Activated CD4-positive, alpha-beta T cell treated with anti-CD3 and anti-CD28 coated beads, Interleukin-2, amount 50 U/mL, for 24 hours (primary cell): ENCODE measurements around the gene MCC.

Experiments
- DNase-seq, 2 donors: peaks; one replicate each; pipeline ENCODE4 v3.0.0-alpha.2; 2020; ENCODE audit warnings: low read depth in 1 of 2, low spot score in 1 of 2

The MCC gene

DNA sequence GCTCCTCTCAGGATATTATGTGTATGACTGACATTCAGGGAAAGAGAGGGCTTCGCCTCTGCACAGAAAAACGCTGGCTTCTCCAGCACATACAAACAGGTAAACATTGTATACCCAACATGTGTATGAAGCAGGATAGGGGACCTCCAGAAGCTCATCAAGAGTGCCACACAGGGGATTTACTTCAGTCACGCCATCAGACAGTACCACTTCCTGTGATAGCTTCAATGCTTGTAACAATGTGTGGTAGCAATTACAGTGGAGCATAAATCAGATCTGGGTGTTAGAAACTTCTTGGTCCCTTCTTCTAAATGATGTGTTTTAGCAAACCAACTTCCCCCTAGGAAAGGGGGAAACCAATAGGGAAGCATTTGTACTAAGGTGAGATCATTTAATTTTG is 214.3 kb downstream of the MCC start:
- no peak for DNase-seq

DNA sequence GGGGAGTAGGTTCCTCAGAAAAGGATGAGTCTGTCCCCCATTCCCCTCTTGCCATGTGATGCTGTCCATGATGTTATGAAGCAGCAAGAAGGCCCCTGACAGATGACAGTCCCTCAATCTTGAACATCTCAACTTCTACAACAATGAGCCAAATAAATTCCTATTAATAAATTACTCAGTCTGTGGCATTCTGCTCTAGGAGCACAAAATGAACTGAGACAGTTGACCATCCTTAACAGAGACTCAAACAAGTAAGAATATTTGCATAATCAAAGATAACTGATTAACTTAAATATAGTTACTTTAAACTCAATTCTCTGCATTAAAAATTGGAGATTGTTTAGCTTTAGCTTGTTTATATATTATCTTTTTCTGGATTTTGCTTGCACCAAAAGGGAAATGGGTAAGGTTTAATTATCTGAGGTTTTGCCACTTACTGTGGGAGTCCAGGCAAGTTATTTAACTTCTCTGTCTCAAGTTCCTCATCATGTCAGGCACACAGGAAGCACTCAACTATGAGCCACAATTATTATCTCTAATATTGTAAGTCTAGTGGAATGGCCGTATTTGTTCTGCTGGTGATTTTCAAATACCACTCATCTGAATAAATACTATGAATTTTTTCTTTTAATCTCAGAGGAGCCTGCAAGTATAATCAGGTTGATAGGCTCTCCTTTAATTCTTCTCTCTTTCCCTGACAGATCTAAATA is 216.4 kb downstream of the MCC start:
- no peak for DNase-seq

DNA sequence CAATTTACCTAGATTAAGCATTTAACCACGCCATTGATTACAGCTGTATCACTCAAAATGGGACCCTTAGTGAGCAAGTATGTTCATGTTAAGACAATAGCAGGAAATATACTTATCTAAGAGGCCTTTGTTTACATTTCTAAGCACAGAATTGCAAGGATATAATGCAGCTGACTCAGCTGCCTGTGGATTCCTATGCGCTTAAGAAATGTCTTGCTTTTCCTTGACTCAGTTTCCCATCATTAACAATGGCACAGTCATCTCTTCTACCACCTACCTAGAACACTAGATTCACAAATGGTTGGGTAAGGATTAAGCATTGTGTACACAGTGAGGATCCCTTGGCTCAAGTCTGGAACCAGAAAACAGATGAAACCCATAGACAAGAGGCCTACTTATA is 217.2 kb downstream of the MCC start:
- no peak for DNase-seq

DNA sequence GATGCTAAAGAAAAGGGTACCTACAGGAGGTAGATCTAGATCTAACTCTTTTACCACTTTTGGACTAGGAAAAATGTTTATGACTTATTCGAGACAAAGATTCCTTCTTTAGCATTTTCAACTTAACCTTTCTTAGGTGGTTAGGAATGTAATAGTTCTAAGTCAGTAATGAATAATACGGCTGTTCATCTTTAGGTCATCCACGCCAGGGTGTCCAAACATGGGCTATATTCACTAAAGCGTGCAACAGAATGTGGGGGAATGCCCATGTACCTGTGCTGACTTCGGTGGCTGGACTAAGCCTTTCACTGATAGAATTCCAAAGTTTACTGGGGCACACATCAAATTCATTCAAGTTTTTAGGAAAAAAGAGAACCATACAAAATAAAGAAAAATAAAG is 218.2 kb downstream of the MCC start:
- DNase-seq, result no peak

DNA sequence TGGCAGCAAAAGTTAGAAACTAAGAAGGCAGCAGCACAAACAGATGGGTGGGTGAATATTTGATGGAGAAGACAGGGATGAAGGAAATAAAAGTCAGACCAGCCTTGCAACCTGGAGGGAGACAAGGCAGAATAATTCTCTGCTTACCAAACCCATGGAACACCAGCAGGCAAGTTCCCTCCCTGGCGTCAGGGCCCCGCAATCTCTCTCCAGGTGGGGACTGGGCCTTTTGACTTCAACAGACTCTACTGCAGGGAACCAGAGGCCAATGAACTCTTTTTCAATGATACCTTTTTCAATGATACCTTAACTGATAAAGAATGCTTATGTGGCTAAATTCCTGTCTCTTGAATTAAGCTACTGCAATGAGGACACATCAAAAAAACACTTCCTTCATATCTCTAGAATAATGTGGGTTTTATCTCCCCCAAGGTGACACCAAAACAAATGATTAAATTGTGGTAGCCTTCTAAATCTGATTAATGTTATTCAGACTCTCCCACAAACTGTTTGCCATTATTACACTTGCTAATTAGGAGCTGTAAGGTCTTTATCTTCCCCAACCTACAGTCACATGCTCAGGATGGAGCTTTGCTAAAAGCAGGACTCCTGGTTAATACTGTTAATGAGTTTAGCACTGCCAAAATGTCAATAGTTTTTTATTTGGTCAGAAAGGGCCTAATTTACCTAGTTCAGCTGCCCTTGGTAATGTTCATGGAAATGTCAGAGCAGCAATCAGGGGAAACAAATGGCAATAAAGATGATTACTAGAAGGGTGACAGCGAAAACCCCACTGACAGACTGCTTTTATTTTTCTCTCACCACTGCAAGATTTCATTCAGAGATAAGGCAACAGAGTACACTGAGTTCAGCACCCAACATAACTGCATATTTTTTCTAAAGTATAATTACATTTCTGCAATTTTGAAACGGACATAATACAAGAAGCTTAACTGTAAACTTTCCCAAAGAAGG is 218.9 kb downstream of the MCC start:
- no peak for DNase-seq

DNA sequence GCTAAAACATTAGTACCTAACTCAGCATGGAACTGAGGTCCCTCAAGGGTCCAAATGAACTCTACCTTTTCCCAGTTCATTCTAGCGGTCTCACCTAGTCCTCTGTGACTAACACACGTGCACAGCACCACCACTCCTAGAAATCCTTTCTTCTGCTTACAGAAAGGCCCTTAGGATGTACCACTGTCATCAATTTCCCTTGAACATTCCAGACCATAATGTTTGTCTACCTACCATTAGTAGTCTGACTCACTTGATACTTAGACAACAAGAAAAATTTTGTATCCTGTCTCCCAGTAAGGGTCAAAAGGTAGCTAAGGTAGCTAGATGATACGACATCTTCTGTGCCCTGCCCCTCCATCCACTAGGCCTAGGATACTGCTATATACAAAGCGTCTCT is 220.0 kb downstream of the MCC start:
- DNase-seq, result no peak

DNA sequence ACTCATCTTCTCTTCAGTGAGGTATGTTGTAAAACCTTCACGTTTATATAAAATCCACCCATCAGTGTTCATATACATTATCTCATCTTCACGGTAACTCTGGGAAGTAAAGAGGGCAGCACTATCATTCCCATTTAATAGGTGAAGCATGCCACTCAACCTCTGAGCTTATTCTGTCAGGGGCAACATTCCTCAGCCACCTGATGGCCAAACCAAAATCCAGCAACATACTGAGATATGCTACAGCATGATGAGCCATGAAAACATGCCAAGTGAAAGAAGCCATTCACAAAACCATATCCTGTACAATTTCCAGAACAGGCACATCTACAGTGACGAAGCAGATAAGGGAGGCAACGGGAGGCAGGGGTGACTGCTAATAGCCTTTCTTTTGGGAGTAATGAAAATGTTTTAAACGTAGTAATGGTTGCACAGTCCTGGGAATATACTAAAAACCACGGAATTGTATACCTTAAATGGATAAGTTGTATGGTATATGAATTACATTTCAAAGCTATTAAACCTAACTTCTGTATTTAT is 220.8 kb downstream of the MCC start:
- DNase-seq, result no peak

DNA sequence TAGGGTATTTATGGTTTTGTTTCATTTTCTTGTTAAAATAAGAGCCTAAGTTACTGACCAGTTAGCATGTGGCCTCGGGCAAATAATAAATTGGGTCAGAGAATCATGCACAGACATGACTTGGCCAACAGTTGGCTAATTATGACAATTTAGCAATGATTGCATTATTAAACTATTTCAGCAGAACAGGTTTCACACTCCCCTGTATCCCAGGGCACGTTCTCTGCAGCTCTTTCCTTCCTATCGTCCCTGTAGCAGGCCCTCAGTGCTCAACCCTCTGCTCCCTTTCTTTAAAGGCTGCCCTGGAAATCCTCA is 221.4 kb downstream of the MCC start:
- no peak for DNase-seq

DNA sequence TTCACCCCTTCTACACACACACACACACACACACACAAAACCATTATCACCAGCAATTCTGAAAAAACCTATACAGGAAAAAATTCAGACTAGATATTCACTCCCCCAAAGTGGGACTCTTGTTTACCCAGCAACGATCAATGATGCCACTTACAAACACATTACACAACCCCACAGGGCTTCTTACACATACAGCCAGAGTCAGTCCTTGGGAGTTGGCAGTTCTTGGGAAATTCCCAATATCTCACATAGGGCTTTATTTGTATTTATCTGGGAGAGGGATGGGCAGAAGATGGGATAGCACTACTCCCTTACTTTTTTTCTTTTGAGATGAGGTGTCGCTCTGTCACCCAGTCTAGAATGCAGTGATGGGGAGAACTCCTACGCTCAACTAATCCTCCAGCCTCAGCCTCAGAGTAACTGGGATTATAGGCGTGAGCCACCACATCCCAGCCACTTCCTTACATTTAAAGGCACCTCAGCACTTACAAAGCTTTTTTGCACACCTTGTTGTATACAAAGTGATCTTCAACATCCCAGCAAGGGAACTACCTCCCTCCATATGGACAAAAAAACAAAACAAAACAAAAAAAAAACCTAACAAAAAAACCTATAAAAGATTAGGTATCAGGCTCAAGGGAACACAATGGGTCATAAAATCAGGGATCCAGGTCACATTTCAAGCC is 221.9 kb downstream of the MCC start:
- DNase-seq, result no peak

DNA sequence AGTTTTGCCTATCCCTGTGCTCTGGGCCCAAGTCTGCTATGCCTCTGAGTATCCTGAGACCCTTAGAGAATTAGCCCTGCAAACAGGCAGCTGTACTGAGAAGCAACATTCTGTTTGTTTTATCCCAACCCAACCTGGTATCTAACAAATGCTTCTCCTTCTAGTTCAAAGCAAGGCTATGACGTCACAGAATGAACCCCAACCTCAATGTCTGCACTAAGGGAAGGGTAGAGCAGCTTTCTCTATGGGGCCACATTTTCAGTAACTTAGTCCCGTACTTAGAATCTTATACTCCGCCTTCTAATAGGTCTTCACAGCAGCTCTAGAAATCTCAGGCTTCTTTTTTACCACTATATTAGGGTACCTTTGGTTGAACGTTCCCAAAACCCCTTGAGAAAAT is 223.1 kb downstream of the MCC start:
- DNase-seq, result no peak

DNA sequence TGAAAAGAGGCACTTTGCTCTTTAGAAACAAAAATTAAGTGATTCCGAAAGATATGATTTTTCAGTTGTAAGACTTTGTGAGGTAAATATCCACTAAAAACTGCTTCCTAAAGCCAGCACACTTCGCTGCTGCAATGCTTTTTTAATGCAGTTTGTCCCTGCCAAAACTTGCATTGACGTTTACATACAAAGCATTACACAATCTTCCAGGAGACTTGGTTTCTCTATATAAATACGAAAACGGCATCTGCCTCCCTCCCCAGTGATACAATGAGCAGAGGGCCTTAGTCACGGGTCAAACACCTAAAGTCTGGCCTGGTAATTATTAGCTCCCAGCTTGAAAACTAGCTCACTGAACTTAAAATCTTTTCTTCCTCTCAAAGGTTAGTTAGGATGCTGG is 224.2 kb downstream of the MCC start:
- no peak for DNase-seq

DNA sequence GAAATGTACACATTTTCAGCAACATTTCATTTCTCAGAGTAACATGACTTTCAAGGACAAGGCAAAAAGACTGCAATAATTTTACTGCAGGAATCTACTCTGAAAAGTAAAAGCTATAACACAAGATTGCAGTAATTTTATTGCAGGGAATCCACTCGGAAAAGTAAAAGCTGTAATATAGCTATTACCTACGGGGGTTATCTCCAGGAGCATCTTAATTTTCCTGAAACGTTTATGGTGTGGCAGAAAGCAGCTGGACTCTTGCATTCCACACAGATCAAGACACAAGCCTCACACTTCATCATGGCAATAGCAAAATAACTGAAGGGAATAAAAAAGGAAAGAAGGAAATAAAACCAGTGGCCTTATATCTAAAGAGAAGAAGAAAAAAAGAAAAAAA is 224.7 kb downstream of the MCC start:
- DNase-seq, result no peak

DNA sequence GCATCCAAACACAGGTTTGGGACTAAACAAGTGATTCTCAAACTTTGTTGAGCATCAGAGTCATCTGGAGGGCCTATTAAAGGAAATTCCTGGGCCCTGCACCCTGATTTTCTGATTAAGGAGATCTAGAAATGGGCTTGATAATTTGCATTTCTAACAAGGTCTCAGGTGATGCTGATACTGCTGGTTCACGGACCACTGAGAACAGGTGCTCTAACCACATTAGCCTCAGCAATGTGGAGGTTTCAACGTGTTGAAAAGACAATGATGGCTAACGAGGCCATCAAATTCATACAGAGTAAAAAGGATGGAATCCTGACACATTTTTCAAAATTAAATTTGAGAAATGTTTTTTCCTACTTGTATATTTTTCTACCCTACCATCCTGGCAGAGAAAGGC is 225.6 kb downstream of the MCC start:
- no peak for DNase-seq

DNA sequence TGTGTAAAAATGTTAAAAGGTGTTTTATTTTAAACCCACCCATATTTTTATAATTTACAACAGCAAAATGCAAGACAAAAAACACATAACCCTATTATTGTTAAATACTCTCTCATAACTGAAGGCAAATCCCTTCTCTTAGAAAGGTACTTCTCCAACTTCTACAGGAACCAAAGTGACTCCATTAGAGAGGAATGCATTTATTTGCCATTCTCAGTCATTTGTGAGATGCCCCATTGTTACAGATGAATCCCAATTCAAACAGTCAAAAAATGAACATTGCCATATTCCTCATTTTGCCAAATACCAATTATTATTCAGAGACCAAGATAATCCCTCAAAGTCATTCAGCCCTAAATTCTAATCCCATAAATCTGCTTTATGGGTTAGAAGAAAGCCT is 229.2 kb downstream of the MCC start:
- DNase-seq, result no peak

DNA sequence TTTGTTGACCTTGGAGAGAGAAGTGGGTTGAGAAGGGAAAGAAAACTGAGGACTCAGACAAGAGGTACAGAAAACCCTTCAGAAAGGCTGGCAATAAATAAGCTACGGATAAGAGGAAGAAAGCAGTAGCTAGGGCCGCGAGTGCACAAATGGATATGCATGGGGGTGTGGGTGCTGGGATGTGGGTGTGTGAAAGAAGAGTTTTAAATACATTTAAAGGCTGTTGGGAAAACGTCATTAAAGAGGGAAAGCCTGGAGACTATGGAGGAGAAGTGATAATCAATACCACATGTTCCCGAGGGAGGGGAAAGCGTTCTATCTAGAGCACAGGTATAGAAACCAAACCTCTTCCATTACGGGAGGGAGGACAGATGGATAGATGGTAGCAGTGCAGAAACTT is 230.7 kb downstream of the MCC start:
- DNase-seq, result no peak

DNA sequence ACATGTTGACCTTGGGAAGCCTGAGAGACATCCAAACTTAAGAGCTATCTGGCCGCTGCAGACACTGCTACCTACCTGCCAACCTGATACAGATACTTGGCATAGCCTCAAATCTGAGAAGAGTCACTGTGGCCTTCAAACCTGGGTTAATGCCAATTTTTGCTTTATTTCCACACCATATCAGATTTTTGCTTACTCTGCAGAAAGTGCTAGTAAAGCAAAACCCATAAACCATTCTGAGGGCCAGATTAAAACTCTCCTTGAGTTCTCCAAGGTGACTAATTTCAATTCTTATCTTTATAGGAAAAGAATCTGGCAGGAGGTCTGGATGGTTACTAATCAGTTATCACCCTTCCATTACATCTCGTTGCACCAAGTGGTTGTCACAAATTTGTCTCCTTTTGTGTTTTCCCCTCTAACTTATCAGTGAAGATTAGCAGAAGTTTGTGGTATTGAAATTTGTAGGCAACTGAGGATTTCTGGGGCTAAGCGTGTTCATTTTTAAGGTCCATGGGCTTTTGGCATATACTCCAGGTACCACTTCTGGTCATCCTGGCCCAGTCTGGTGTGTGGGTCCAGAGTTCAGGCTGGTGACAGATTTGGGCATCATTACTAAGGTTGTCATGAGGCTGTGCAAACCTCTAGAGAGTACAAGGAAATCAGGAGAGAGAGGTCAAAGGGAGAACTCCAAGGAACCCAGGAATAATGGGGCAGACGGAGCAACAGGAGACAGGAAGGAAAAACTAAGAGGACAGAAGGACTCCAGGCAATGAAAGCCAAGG is 231.4 kb downstream of the MCC start:
- DNase-seq, result no peak

DNA sequence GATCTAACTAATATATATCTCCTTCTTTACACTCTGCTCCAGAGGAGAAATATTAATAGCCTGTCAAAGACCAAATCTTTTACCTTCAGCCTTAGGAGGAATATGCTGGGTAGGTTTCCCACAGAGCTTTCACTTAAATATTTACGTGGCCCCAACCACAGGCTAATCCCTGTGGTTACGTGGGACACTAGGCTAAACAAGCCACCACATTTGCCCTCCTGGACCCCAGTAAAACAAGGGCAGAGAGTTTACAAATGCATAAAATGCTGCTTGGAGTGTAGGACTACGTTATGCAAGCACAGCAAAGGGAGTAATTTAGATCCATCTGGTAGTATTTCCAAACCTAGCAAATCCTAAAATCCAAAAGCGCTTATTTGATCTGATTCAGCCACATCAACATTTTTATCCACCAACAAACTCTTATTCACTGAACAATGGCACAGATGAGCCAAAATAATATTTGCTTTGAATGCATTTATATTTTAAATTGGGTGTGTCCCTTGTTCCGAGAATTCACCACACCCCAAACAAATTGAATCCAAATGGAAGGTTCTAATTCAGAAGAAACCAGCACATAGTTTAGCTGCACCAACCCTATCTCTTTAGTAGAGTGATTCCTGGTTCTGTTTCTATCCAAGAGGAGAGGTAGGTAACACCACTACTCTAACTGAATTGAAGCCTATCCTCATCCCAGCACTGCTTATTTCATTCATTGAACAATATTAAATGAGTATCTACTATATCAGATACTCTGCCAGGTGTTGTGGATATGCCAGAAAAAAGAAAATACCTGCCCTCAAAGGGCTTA is 232.5 kb downstream of the MCC start:
- no peak for DNase-seq

DNA sequence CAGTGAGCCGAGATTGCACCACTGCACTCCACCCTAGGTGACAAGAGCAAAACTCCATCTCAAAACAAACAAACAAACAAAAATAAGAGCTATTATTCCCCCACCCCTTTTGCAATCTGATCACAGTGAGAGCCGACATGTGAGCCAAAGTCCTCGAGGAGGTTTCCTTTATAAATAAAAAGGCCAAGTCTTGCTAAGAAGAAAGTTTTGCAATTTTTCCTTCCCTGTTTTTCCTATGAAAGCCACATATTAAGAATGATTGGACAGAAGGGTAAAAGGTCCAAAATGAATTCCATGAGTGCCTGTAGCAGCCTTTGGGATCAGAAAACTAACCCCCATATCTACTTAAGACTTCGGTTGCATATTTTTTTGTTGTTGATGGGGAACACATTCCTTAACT is 233.1 kb downstream of the MCC start:
- DNase-seq, result no peak

DNA sequence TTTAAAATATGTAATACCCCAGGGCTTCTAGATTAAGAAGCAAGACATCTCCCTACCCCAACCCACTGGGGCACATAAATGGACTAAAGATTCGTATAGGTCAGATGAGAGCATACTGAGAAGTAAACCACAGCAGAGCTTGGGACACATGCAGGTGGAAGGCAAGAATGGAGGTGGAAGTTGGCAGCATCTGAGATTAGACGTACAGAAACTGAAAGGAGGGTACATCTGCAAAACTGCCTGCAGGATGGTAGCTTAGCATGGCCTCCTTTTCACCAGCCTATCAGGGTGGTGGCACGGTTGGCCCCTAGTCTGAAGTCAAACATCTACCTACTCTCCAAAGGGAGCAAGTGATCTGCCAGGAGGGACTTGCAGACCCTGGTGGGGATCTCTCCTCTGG is 235.2 kb downstream of the MCC start:
- no peak for DNase-seq

DNA sequence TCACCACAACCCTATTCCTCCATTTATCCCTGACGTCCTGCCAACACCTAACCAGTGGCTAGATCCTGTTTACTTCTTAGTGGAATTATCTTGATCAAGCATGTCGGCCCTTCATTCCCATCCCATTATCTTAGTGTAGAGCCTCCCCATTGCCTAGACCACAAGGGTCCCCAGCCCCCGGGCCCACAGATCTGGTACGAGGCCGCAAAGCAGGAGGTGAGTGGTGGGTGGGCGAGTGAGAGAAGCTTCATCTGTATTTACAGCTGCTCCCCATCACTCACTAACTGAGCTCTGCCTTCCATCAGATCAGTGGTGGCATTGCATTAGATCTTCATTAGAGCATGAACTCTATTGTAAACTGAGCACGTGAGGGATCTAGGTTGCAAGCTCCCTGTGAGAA is 236.2 kb downstream of the MCC start:
- no peak for DNase-seq
